ENCODE measurements around the gene ZDHHC8. TPM values are rescaled to one million over a fixed set of nuclear protein-coding genes. Genes with fewer than 3 reads are reported as not detected.

Gene ZDHHC8
- total RNA-seq, 2 donors from 2014 or later: 41.6 to 47.6 TPM

GRCh38 chr22:20193761-20194494, 62.3 kb downstream of the ZDHHC8 start:
- no peaks in the 10 kb centered on the region for H3K36me3 Mint-ChIP-seq (ENCODE audit: insufficient read depth in 2 of 2)
- no peaks in the 10 kb centered on the region for H3K4me1 Mint-ChIP-seq (ENCODE audit: low read depth)
- no peak overlapping the region for H3K27ac Mint-ChIP-seq
- no peaks in the 10 kb centered on the region for H3K27me3 Mint-ChIP-seq (ENCODE audit: low read depth)
- no peak for ATAC-seq (replicated peaks in 1 of 2)
- DNase-seq: no peak
- H3K4me3 Mint-ChIP-seq: no peak overlapping the region
- H3K9me3 Mint-ChIP-seq: no peaks in the 10 kb centered on the region

GRCh38 chr22:20194681-20195593, 63.3 kb downstream of the ZDHHC8 start:
- ATAC-seq (replicated peaks in 1 of 2) (no peak), DNase-seq (no peak)
- H3K4me1 Mint-ChIP-seq (ENCODE audit: low read depth): no peaks in the 10 kb centered on the region
- no peak overlapping the region for H3K4me3 Mint-ChIP-seq
- H3K36me3 Mint-ChIP-seq (ENCODE audit: insufficient read depth in 2 of 2): no peaks in the 10 kb centered on the region
- no peaks in the 10 kb centered on the region for H3K27me3 Mint-ChIP-seq (ENCODE audit: low read depth)
- no peak overlapping the region for H3K27ac Mint-ChIP-seq
- no peaks in the 10 kb centered on the region for H3K9me3 Mint-ChIP-seq

GRCh38 chr22:20196094-20196842, 64.7 kb downstream of the ZDHHC8 start:
- no peak overlapping the region for H3K27ac Mint-ChIP-seq
- no peak overlapping the region for H3K4me3 Mint-ChIP-seq
- H3K9me3 Mint-ChIP-seq: no peaks in the 10 kb centered on the region
- no peaks in the 10 kb centered on the region for H3K4me1 Mint-ChIP-seq (ENCODE audit: low read depth)
- DNase-seq: no peak
- no peaks in the 10 kb centered on the region for H3K27me3 Mint-ChIP-seq (ENCODE audit: low read depth)
- no peak for ATAC-seq (replicated peaks in 1 of 2)
- no peaks in the 10 kb centered on the region for H3K36me3 Mint-ChIP-seq (ENCODE audit: insufficient read depth in 2 of 2)

Other genes starting within 250 kb of the ZDHHC8 start
- 100 to 1,000 TPM in 1 of 2 donors, 10 to 100 TPM in 1; 97.4 to 101 TPM for gene COMT, start 190.0 kb upstream of the ZDHHC8 start, total RNA-seq
- gene TXNRD2, start 190.0 kb upstream of the ZDHHC8 start, total RNA-seq: 10 to 100 TPM; 21.3 to 23.4 TPM
- 1 to 10 TPM; 1.7 to 5.5 TPM for gene ARVCF, start 115.0 kb upstream of the ZDHHC8 start, total RNA-seq
- 10 to 100 TPM; 35.5 to 43.0 TPM for gene TANGO2, start 110.7 kb upstream of the ZDHHC8 start, total RNA-seq
- gene DGCR8, start 51.6 kb upstream of the ZDHHC8 start, total RNA-seq: 10 to 100 TPM; 44.2 to 46.6 TPM
- 100 to 1,000 TPM; 194 to 256 TPM for gene RANBP1, start 15.7 kb upstream of the ZDHHC8 start, total RNA-seq
- 10 to 100 TPM; 55.6 to 56.8 TPM for gene TRMT2A, start 14.6 kb upstream of the ZDHHC8 start, total RNA-seq
- not detected for gene CCDC188, start 19.3 kb downstream of the ZDHHC8 start, total RNA-seq
- 1 to 10 TPM; 1.4 to 1.5 TPM for gene RTN4R, start 136.5 kb downstream of the ZDHHC8 start, total RNA-seq
- 10 to 100 TPM; 23.3 to 31.8 TPM for gene DGCR6L, start 188.3 kb downstream of the ZDHHC8 start, total RNA-seq

All from activated T-cell treated with anti-CD3 and anti-CD28 coated beads, Interleukin-2, amount 50 U/mL, for 72 hours (primary cell).